GM12892 (cell line): ENCODE results near the gene ACOT2.
"Not testable (repeated sequence)": the region's sequence is repeated elsewhere in the genome, so short reads cannot be mapped to it uniquely, and the experiment has no call there.

Source experiments
- POLR2A ChIP-seq: IDR thresholded peaks from 2 replicates; pipeline ENCODE4 v1.6.1; 2011; ENCODE audit warnings: low read depth, low read length, control low read depth
- POLR2AphosphoS5 ChIP-seq: IDR thresholded peaks from 2 replicates; pipeline ENCODE4 v1.6.1; 2011; ENCODE audit warnings: low read depth, low read length, control low read depth
- TAF1 ChIP-seq: IDR thresholded peaks from 2 replicates; pipeline ENCODE4 v1.6.1; 2011; ENCODE audit warnings: low read depth, mild to moderate bottlenecking, control low read depth, low read length, borderline replicate concordance

DNA sequence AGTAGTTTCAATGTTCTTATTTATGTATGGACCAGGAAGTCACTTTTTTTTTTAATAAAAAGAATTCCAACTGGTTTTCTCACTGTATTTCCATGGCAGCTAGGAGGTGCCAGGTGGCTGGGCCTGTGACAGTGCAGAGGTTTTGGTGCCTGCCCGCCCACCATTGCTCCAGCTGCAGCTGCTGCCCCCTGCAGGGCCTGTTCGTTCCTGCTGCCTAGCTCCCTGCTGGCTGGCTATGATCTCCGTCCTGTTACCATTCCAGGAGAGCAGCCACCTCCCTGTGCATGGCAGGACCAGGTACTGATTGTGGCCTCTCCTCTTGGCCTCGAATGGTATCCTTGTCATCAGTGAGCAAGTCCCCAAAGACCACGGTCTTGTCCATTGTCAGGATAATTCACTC is 30.0 kb upstream of the ACOT2 start:
- not testable (repeated sequence) for TF ChIP-seq POLR2A, POLR2AphosphoS5, TAF1
